Esophagus mucosa (tissue), 1 donor: ENCODE measurements around the gene PDE8B. TPM values are rescaled to one million over a fixed set of nuclear protein-coding genes. Genes with fewer than 3 reads are reported as not detected.

ENCODE experiments used
- ATAC-seq: fragments of 200-7000 bp; cut with Tn5 transposase; one replicate; pipeline ENCODE4 v1.9.1; 2020
- total RNA-seq: library from RNA; stranded (reverse); gene quantifications from one replicate; pipeline ENCODE4 v1.2.4, GENCODE V29; 2023
- donor health status: DM: yes; HTN: yes; CAD: no.

The PDE8B gene
- total RNA-seq, 1 donor from 2014 or later: 0.12 TPM

GRCh38 chr5:77295863-77296378, 85.4 kb downstream of the PDE8B start:
- ATAC-seq: no peak

DNA sequence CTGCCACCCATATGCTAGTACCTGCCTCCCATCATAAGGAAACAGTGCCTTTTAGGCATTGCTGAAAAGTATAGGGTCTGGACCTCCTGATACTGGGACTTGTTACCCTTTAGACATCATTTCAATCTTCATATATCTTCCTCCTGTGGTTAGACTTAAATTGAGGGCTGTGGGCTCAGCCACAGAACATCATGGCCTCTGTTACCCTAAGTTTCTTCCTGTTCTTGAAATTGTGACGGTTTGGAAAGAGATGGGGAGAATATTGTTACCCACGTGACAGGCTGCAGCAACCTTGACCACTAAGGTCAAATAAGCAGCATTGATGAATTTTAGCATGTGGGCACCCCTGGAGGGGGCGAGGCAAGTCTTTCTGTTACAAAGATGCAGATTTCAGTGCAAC, 87.7 kb downstream of the PDE8B start:
- ATAC-seq: no peak

- ATAC-seq: no peak
Measured at GRCh38 chr5:77300451-77300850, 90.0 kb downstream of the PDE8B start.

GRCh38 chr5:77301447-77301883, 91.0 kb downstream of the PDE8B start:
- no peak for ATAC-seq

- ATAC-seq: no peak
Measured at GRCh38 chr5:77302247-77302646, 91.8 kb downstream of the PDE8B start.

GRCh38 chr5:77302653-77303052, 92.2 kb downstream of the PDE8B start:
- ATAC-seq: no peak

DNA sequence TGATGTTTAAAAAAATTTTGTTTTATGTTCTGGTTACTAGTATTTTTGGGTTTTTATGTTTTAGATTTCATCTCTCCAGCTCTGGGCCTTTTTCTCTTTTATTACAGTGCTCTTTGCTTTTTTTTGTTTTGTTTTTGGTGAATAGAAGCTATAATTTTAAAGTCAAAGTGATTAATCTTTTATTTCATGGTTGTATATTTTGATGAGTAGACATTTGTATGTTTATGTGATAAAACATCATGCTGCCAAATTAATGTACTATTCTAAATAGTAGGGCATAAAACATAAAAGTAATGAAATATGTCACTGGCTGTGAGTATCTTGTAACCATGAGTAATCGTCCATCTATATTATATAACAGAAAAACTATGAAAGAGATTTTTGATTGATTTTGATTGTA, 93.9 kb downstream of the PDE8B start:
- no peak for ATAC-seq

DNA sequence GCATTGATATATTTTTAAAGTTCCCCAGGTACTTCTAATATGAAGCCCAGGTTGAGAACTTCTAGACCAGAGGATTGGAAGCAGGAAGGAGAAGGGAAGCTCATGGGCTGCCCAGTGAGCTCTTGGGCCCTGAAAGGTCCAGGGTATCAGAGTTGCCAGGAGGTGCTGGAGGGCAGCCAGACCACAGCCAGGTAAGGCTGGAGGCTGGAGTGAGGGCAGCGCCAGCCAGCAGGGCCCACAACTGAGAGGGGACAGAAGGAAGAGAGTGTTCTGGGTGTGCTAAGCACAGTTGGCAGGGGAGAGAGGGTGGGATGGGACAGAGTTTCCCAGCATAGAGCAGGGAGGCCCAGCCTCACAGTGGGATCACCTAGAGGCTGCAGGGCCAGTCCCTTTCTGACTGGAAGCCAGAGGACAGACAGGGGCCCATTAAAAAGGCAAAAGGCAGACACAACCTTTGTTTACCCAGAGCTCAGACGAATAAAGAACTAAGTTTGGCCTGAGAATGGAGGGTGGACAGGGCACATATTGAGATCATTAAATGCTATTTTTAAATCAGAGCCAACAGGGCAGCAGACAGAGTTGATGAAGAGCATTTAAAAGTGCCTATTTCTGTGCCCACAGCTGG, 94.9 kb downstream of the PDE8B start:
- no peak for ATAC-seq

GRCh38 chr5:77305956-77306355, 95.5 kb downstream of the PDE8B start:
- ATAC-seq: no peak

DNA sequence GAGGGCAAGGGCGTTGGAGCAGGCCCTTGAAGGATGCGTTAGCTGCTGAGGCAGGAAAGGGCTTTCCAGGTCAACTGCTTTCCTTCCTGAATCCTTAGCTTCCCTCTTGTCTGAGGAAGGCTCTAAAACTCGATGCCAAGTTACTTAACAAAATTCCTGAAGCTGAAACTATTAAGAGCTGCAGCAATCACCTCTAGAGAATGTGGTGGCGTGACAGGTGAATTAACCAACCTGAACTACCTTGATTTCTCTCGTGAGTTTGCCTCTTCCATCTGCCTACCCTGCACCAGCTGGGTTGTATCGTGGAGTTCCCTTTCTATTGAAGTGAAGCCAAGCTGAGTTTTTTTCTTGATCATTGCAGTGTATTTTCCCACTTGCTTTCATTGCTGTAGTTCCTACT, 96.1 kb downstream of the PDE8B start:
- ATAC-seq: no peak

GRCh38 chr5:77308154-77308960, 97.9 kb downstream of the PDE8B start:
- ATAC-seq: no peak

DNA sequence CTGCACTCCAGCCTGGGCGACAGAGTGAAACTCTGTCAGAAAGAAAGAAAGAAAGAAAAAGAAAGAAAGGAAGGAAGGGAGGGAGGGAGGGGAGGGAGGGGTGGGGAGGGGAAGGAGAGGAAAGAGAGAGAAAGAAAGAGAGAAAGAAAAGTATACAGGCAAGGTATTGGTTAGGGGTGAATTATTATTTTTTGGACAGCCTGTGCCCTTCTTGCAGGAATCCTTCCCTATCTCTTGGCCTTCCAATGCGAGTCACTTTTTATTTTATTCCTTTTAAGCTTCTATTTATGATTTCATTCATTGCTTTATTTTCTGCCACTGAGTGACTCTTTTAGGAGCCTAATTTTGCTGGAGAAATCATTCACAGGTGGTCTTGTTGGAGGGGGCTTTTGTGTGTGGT, 98.7 kb downstream of the PDE8B start:
- ATAC-seq: no peak

DNA sequence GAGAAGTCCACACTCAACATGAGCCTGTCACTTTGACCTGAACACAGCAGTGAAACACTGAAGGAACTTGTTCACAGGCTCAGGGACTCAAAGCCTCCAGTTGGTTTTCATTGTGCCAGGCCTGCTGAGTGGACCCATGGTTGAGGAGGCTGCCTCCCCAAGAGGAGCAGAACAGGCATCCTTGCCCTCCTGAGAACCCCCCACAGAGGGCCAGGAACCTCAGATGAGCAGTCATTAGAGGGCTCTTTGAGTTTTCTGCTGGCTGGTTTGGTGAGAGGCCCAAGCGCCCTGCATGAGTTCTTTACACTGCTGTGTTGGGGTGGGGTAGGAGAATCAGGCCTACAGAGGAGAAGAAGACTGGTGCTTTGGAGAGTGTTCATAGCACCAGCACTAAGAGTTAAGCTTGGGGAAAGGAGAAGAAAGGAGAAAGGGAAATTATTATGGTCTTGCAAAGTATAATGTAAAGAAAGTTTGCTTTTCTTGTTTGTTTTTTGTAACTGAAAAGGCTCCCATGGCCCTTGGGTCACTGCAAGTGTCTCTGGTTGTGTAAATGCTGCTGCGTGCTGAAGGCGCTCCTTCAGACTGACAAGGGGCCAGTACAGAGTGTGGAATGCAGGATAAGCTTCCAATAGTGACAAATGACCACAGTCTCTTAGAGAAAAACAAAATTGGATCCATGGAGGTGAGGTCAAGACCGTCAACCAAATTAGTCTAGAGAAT, 100.2 kb downstream of the PDE8B start:
- no peak for ATAC-seq

GRCh38 chr5:77311214-77311571, 100.7 kb downstream of the PDE8B start:
- ATAC-seq: no peak

- ATAC-seq: peak; percentile 54
Measured at GRCh38 chr5:77312413-77312812, 101.9 kb downstream of the PDE8B start.

DNA sequence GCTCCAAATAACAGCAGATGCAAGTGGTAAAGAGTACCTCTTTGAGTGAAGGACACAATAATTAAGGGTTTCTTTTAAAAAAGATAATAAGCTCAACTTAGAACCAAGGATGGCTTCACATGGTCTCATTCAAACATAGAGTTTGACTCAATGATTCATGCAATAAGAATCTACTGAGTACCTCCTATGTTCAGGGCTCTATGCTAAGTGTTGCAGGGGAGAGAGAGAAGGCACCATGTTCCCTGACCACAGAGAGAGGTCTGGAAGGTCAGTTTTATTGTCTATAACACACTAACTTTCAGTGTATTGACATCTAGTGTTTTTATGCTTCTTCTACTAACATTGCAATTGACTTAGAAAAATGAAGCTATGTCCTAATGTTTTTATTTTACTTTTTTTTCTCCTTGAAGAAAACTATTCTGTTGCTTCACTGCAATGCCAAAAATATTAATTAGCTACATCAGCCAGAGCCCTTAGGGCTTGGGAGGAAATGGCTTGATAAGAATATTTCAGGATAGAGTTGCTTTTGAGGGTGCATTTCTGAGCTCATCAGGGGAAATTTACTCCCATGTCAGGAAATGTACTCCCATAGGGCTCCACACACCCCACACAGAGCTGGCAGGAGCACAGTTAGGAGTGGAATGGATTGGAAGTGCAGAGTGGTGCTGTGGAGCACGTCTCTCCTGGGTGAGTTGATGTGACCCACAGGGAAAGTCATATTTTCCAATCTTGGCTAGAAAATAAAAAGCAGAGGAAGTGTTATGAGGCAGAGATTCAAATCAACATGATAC, 106.6 kb downstream of the PDE8B start:
- ATAC-seq: no peak

- ATAC-seq: no peak
Measured at GRCh38 chr5:77318060-77318459, 107.6 kb downstream of the PDE8B start.

GRCh38 chr5:77319117-77319804, 108.8 kb downstream of the PDE8B start:
- ATAC-seq: no peak

DNA sequence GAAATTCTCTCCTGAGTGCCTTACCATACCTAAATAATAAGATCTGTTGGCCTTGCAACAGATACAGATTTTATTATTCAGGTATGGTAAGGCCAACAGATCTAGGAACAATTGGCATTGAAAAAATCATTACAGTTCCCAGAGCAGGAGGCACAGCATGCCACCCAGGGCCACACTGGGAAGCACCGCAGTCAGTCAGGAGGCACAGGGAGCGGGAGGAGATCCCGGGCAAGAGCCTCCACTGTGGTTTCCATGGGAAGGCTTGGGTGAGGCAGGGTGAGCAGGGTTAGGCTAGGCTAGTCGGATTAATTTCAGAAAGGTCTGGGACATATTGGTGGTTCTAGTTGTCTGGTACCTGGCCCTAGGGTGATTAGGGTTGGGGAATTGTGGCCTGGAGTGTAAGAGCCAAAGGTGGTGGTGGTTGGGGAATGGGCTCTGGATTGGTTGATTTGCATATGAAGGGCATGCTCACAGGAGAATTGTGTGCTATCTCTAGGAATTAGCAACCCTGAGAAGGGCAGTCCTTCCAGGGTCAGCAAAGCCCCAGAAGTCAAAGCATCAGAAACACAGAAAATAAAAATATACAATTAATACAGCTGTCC, 111.4 kb downstream of the PDE8B start:
- ATAC-seq: no peak

DNA sequence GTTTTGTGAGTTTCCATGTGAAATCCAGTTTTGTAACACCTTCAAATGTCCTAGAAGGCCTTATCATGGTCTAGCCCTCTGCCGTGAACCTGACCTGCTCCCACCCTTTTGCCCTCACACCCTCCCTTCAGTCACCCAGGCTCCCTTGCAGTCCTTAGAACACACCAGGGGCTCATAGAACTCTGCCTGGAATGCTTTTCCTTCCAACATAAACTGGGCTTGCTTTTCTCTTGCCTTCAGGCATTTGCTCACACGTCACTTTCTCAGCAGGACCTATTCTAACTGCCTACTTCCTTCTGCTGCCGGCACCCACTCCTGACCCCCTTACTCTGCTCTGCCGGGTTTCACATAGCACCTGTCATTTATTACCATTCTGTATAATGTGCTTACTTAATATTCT, 111.9 kb downstream of the PDE8B start:
- no peak for ATAC-seq

DNA sequence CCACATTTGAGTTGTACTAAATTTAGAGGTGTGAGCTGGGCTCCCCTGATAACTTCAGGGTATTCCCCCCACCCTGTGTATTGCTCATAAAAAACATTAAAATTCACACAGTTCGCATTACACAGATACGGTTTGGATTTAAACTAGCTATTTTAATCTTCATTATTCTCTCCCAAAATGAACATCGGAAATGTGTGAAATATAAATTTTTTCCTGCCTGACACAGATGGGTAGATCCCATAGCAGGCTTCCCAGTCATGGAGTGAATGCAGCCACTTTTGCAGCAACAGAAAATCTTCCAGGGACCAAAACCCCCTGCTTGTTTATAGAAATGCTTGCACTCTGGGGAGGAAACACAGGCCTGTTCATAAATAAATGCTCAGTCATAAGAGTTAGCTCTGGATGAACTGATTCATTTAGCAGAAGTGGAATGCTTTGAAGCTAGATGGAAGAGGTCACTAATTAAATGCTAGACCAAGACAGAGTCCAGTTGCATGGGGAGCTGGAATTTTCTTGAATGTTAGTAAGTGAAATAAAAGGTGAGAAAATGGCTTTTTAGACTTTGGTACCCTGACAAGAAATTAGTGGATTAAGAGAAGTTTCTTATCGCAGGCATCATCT, 115.6 kb downstream of the PDE8B start:
- no peak for ATAC-seq
